ENCODE results near the gene RTTN.

The RTTN gene

DNA sequence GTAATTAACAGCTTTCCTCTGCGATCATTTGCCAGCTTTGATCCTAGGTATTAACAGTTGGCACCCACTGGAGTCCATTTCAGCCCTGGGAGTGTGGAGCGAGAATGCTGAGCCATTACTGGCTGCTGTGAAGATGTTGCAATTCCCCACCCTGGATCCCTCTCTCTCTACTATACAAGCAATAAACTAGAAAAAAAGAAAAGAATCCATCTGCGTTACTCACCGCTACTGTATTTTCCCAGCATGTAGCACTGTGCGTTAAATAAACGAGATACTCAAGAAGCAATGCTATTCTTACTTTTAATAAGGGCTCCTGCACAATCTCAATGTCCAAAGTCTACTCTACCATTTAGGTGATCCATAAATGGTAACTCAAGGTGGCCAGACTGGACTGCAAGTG lies 8.5 kb downstream of the RTTN start:
- DNase-seq = no peak

DNA sequence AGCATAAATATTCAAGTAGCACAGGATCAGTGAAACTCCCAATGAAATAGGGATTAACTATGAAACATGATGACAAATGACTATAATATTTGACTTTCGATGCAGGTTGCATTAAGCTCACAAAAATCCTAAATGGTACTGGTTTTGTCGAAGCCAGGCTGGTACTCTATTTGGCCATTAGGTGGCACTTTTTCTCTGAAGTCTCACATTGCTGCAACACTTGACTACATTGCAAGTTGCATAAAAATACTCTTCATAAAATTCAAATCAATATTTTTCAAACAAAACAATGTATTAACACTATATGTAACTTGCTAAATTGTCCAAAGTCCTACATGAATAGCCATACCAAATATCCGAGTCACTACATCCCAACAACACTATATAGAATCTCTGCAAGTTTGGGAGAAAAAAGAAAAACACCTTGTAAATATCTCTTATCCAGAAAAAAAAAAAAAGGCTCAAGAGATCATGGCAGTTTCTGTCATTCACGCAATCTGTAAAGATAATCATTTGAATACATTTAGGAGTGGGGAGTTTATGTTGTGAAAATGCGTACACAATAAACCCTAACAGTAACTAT lies 9.5 kb downstream of the RTTN start:
- peak; percentile 10 for DNase-seq

DNA sequence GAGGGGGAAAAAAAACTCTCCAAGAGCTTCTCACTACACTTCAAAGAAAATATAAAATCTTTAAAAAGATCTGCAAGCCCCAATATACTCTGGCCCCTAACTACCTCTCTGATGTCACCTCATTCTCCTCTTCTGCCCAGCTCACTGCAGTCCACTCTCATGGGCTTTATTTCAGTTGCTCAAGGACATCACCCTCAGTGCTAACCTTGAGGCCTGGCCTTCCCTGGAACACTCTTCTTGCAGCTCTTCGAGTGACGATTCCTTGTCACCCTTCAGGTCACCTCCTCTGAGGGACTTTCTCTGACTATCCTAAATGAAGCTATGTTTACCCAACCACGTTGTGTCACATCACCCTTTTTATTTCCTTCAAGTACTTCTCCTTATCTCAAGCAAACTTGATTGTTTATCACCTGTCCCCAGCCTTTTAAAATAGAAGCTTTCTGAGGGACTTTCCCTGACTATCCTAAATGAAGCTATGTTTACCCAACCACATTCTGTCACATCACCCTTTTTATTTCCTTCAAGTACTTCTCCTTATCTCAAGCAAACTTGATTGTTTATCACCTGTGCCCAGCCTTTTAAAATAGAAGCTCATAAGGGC lies 10.4 kb downstream of the RTTN start:
- DNase-seq = no peak

DNA sequence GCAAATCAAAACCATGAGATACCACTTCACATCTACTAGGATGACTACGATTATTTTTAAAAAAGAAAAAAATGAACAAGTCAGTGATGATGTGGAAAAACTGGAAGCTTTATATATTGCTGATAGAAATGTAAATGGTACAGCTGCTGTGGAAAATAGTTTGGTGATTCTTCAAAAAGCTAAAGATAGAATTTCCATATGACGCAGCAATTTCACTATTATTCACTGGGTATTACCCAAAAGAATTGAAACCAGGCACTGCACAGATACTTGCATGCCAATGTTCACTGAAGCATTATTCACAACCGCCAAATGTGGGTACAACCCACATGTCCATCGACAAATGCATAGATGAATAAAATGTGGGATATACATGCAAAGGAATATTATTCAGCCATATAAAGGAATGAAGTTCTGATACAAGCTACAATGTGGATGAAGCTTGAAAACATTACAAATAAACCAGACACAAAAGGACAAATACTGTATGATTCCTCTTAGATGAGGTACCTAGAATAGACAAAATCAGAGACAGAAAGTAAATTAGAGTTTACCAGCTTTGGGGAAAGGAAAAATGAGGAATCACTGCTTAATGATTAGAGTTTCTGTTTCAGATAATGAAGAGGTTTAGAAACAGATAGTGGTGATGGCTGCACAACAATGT lies 11.1 kb downstream of the RTTN start:
- DNase-seq = no peak

DNA sequence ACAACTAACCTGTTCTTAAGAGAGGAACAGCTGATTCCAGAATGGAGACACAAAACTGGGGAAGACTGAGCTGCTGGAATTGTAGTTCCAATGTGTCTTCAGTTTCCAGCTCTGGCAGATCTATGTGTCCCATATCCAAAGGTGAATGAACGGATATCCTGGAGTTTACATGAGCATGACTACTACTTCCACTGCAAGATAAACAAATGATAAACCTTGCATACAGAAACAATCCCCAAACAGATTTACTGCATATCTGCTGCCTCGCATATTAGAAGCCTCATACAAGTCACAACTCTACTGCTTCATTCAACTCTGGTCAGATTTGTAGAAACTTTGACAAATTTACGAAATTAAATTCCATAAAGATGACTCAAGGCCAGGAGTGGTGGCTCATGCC lies 15.0 kb downstream of the RTTN start:
- no peak for DNase-seq

DNA sequence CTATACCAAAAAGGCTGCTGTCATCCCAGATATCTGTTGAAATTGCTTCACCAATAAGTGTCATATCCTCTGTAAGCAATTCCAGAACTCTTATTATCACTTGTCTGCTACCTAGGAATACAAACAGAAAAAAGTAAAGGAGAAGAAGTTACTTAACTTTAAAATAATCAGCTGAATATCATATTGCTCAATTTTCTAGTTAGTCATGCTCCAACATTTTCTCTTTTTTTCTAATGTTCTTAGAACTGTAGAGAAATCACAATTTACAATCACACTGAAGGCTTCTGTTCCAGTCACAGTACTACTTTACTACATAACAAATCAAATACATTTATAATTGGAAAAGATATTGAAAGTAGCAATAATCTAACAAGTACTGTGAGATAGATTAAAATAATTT lies 17.4 kb downstream of the RTTN start:
- no peak for DNase-seq

DNA sequence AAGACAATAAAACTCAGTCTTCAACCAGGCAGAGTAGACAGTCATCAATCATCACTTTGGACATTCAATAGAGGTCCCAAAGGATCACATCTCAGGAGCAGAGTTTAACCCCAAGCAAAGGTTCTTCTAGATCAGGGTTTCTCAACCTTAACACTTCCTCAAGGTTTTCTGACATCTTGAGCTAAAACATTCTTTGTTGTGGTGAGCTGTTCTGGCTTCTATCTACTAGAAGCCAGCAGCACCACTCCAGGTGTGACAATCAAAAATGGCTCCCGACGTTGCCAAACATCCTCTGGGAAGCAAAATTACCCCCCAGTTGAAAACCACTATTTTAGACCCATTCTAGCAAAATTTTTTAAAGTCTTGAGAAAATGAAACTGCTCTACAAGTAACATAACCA lies 22.0 kb downstream of the RTTN start:
- DNase-seq = no peak

DNA sequence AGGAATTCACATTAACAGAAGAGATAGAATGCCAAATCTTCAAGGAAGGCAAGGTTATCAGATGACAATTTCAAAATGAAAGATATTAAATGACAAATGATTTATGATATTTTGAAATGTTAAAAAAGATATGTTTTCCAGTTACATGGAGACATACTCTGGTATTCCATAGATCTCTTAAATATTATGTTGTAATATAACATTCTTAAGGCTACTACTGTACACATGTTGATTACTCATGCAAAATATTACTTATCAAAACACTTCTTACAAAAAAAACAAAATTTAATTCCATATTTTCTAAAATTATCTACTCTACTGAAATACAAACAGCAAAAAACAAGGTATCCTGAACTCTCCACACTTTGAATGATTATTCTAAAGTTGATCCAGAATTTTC lies 22.9 kb downstream of the RTTN start:
- no peak for DNase-seq

DNA sequence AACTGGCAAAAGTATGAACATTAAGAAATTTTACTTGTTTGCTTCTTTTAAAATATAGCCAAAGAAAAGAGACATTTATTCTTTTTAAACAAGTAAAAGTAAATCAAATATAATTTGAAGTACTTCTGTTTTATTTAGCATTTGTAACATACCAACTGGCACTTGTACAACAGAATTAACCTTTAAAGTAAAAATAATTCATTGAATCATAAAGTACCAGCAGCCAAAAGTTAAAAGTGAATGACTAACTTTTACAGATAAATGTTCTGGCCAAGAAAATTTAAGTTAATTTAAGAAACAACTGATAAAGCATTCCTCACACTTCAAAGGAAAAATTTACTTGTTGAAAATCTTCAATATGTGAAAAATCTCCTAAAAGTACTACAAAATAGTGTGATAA lies 23.8 kb downstream of the RTTN start:
- no peak for DNase-seq

DNA sequence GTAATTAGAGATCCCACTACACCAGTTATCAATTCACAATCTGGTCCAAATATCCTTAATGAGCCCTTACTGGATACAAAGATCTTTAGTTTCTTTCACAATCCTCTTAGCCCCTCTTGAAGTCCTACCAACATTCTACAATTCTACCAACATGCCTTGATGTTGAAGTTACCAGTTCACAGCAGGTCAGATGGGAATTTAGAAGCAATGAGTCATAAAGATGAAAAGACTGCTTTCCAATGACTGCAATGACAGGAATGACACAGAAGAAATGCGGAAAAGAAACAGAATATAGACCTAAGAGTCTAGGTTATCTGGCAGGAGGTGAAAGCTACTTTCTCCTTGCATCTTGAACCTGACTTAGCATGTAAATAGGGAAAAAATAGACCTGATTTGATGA lies 24.5 kb downstream of the RTTN start:
- no peak for DNase-seq

DNA sequence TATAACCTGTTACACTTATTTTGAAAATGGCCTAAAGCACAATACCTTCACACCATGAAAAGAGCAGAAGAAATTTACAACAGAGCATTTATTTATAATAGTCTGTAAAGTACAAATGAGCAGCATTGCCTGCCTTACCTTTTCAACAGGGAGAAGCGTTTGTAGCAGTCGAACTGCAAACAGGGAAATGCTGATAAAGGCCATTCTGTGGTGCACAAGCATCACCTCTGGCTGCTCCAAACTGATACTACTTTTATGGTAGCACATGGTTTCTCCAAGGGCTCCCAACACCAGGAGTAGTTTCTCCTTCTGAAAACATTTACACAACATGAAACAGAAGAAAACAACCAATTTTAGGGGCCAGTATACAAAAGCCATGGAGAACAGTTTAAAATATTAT lies 28.9 kb downstream of the RTTN start:
- DNase-seq = no peak

DNA sequence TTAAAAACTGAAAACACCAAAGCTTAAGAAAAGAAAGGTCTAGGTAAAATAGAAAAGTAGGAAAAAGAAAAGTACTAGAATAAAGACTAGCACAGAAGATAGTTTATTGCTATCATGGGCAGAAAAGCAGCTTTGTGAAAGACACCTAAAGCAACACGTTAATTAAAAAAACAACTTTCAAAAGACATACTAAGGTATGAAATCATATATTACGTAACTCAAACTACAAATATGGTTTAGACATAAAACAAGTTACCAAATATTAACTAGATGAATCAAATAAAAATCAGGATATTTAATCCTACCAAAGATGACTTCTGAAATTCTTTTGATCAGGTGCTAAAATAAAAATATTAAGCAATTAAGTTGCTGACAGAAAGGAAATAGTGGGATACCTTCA lies 30.3 kb downstream of the RTTN start:
- DNase-seq = no peak

DNA sequence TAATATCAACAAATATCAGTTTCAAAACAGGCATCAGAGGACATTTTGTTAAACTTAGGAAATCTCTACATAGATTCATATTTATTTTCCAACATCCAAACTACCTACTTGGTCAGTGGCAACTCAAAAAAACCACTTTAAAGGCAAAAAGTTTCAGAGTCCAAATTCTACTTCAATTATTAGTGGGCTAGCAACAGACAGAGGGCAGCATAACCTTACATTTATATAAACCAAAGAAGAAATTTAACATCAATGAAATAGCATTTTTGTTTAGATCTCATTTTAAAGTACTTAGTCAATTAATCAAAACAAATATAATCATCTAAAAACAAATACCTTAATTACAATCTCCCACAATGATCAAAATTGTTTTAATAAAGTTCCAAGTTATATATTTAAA lies 33.3 kb downstream of the RTTN start:
- no peak for DNase-seq

DNA sequence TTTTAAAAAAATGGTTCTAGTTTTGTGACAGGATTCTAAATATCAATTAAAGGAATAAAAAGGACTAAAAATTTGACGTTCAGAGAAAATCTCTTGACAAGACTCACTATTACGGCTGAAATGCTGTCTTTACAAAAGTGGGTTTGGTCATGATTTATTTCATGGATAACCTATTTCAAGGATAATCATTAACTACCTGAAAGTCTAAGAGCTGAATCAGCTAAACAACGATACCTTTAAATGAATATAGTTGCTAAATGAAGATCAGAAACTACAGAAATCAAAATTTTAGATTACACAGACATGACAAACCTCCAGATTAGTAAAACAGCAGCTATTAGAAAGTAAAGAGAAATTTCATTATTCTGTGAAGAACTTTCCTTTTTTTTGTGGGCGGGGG lies 35.7 kb downstream of the RTTN start:
- DNase-seq = no peak

DNA sequence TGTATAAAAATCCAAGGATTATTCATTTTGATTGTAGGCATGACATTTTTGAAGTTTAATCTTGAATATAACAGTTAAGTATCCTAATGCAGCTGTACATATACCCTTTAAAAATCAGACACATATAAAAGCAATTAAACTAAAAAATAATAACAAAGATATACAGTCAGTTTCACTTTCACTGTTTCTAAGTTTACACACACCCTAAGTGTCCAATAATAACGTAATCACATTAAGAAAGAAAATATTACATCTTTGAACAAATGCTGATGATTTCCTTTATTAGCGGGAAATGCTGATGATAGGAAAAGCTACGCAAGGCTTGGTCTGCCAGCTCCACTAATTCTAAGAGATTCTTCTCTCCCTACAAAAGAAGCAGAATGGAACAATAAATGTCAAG lies 38.8 kb downstream of the RTTN start:
- DNase-seq = no peak

DNA sequence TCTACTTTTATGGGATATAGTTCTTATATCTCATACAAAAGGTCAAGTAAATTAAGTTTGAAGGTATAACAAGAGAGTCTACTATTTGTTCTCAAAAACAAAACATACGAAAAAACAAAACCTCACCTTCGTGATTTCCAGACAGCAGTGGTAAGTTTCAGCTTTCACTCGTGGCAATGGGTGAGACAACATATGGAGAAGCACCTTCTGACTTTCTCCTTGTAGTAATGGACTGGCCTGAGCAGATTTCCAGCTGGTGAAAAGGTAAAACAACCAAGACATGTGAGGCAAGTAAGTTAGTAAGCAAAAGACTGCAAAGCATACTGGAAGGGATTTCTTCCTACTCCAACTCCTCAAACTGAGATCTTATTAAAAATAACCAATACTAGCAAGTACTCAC lies 39.6 kb downstream of the RTTN start:
- no peak for DNase-seq

DNA sequence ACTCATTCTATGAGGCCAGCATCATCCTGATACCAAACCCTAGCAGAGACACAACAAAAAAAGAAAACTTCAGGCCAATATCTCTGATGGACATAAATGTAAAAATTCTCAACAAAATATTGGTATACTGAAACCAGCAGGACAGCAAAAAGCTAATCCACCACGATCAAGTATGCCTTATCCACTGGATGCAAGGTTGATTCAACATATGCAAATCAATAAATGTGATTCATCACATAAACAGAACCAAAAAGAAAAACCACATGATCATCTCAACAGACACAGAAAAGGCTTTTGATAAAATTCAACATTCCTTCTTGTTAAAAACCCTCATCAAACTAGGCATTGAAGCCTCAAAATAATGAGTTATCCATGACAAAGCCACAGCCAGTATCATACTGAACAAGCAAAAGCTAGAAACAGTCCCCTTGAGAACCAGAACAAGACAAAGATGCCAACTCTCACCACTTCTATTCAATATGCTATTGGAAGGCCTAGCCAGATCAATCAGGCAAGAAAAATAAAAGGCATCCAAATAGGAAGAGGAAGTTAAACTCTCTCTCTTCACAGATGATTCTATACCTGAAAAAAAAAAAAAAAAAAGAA lies 45.3 kb downstream of the RTTN start:
- DNase-seq = no peak

DNA sequence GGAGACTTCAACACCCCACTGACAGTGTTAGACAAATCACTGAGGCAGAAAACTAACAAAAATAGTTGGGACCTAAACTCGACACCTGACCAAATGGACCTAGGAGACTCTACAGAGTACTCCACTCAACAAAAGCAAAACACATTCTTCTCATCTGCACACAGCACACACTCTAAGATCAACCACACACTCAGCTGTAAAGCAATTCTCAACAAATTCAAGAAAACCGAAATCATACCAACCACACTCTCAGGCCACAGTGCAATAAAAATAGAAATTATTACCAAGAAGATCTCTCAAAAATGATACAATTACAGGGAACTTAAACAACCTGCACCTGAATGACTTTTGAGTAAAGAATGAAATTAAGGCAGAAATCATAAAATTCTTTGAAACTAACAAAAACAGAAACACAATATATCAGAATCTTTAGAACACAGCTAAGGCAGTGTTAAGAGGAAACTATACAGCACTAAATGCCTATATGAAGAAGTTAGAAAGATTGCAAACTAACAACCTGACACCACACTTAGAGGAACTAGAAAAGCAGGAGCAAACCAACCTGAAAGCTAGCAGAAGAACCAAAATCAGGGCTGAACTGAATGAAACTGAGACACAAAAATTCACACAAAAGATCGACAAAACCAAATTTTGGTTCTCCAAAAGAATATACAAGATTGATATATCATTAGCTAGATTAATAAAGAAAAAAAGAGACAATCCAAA lies 46.3 kb downstream of the RTTN start:
- no peak for DNase-seq

DNA sequence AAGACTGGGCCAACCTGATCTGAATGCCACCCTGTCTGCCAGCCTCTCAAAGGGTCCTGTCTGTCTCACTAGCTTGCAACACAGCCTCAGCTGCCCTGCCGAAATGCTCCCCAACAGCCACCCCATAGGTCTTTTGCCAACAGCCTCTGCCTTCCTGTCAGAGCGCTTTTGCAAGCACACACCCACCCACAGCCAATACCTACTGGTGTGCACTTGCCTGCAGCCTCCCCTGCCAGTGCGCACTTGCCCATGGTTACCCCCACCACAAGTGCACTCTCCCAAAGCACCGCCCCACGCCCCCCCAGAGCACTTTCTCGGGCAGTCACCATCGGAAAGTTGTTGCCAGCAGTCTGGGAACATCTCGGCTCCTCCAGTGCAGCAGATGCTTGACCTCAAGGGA lies 48.6 kb downstream of the RTTN start:
- DNase-seq = no peak

DNA sequence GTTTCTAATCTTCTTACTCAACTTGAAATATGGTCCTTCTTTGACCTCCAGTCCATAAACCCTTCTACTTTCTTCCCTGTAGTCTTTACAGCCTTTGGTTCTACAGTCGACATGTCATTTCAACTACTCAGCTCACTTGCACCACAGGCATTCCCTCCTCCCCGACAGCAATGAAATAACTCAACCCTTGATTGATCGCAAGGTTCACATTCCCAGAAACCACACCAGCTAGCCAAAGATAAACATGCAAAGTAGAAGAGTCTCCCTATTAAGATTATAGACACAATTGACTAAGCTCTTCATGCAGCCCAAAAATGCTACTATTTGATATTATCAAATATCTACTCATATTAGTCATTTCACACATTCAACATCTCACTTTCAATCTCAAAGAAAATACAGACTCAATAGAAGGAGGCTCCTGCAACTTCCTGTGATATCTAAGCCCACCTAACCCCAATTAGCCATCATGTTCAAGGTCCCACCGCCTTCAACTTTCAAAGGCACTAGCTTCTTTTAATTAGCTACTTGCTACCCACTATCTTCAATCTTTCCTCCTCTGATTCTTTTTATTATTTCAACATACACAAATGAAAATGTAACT lies 50.8 kb downstream of the RTTN start:
- no peak for DNase-seq

DNA sequence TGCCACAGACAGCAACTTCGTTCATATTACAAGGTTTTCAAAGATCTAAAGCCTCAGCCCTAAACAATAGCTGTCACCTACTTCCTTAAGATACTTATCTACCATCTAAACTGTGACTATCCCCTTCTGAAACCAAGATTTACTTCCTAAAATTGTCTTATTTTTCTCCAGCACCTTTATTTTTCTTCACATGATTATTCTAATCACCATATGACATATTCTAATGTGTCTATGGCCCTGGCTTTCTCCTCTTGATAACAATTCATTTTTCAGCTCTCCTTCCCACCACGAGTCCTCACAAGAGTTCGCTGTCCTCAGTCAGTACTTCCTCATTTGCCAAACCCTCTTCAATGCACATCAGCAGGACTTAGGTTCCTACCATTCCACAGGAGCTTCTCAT lies 53.9 kb downstream of the RTTN start:
- no peak for DNase-seq

DNA sequence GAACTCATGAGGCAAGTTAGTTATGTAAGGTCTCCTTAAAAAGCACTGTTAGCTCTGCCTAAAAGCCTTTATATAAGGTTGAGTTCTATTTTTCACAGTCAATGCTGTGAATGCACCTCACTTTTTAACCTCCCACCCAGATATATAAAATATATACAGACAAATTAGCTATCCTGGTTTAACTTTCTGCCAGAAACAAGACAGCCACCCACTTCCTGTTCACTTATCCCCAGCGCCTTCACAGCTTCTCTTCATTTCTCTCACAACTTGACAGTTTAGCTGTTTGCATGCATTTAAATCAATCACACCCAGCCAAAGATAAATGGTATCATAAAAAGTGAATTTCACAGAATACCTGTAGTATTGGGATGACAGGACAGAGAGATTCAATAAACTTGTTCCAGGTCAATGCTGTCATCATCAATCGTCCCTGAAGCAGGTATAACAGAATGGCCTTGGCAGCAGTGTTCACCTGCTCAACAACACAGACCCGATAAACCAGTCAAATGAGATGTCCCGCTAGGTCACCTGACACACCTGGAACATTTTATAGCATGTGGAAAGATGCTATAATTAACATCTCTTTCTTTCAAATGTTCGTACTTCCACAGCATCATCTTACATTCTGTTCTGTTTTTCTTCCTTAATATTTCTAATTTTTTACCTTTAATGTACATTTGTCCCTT lies 55.7 kb downstream of the RTTN start:
- no peak for DNase-seq

DNA sequence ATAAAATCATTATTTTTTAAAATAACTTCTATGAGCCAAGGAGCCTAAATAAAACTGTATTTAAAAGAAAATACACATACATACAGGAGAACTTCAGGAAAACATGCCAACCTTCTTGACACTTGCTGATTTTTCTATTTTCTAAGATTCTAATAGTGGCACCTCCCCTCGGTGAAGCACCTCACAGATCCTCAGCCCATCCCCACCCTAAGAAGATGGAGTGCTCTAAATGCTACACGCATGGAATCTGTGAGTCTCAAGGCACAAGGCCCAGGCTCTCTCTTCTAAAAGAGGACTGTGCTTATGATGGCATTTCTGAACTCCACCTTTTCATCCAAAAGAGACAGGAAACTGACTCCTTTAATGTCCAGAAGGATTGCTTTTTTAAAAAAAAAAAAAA lies 56.3 kb downstream of the RTTN start:
- DNase-seq = no peak

Measured in NCI-H510A (cell line).